Neutrophil (primary cell): ENCODE data around the gene TECPR1.

Experiments
- H3K27ac ChIP-seq: fragments of 200-600 bp; sonication (generic); 2 replicates; pipeline ENCODE4 v1.5.1; 2016; ENCODE audit warnings: mild to moderate bottlenecking, moderate library complexity
- H3K27me3 ChIP-seq: fragments of 200-600 bp; sonication (generic); 2 replicates; pipeline ENCODE4 v1.6.0; 2016; ENCODE audit warnings: mild to moderate bottlenecking
- H3K36me3 ChIP-seq: fragments of 200-600 bp; sonication (generic); 2 replicates; pipeline ENCODE4 v1.5.1; 2017
- H3K4me1 ChIP-seq, 2 experiments: fragments of 200-600 bp in 1 of 2; sonication (generic) in 1 of 2; 1 replicate in 1 of 2; 2 replicates in 1 of 2; pipeline versions ENCODE4 v1.5.1 to v1.6.1; 2013 to 2016; ENCODE audit warnings: low read depth in 1 of 2, low read length in 1 of 2, mild to moderate bottlenecking in 1 of 2, moderate library complexity in 1 of 2; ENCODE audit not compliant: control insufficient read depth in 1 of 2, insufficient read depth in 1 of 2
- H3K4me3 ChIP-seq, 2 experiments: fragments of 200-600 bp in 1 of 2; sonication (generic) in 1 of 2; 1 replicate in 1 of 2; 2 replicates in 1 of 2; pipeline ENCODE4 v1.5.1; 2013 to 2016; ENCODE audit warnings: low read depth in 1 of 2, low read length in 1 of 2, mild to moderate bottlenecking in 1 of 2, moderate library complexity in 1 of 2
- H3K9me3 ChIP-seq: fragments of 200-600 bp; sonication (generic); 2 replicates; pipeline ENCODE4 v1.5.1; 2016
- TF ChIP-seq, protein P1 (sequence below): fragments of 200-600 bp; sonication (generic); IDR thresholded peaks from 2 replicates; pipeline ENCODE4 v1.5.1; 2016; ENCODE audit warnings: antibody characterized with exemption

TECPR1 gene

DNA sequence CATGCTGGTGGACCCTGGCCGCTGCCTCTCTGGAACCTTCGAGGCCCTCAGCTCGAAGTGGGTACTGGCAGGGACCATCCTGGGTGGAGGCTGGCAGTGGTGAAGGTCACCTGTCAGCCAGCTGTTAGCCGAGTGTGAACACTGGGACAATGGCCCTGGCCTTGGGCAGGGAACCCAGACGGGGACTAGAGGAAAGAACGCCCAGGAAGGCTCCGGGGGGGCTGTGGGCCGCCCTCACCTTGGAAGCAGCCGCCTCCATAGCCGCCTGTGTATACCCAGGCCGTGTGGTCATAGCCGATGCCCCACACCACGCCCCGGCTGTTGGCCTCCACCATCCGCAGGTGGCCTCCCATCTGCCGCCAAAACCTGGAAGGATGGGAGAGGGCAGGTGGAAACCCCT is 23.2 kb downstream of the TECPR1 start:
- Histone ChIP-seq H3K9me3 (no peaks in the 10 kb centered on the region), H3K36me3 (peaks cover 93% of the 10 kb centered on the region), H3K27ac (no peak overlapping the region)

DNA sequence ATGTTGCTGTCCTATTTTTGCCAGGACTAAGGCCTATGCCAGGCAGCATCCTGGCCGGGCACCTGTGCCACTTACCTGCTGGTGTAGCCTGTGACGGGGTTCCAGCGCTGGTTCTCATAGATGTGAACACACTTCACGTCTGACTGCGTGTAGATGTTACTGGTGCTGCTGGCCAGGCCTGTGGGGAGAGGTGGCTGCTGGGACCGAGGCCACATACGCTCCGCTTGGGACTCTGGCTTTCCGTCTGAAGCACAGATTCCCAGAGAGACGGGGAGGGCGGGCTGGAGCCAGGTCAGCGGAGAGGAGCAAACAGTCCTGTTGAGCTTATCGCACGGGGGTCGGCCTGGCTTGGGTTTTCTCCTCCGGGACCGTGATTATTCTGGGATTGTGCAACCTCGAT is 24.1 kb downstream of the TECPR1 start:
- TF ChIP-seq, protein P1, sequence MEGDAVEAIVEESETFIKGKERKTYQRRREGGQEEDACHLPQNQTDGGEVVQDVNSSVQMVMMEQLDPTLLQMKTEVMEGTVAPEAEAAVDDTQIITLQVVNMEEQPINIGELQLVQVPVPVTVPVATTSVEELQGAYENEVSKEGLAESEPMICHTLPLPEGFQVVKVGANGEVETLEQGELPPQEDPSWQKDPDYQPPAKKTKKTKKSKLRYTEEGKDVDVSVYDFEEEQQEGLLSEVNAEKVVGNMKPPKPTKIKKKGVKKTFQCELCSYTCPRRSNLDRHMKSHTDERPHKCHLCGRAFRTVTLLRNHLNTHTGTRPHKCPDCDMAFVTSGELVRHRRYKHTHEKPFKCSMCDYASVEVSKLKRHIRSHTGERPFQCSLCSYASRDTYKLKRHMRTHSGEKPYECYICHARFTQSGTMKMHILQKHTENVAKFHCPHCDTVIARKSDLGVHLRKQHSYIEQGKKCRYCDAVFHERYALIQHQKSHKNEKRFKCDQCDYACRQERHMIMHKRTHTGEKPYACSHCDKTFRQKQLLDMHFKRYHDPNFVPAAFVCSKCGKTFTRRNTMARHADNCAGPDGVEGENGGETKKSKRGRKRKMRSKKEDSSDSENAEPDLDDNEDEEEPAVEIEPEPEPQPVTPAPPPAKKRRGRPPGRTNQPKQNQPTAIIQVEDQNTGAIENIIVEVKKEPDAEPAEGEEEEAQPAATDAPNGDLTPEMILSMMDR = no peak

More for the DNA sequence above, 23.2 kb downstream of the TECPR1 start:
- Histone ChIP-seq H3K4me3 (no peak overlapping the region), H3K4me1 (no peaks in the 10 kb centered on the region), H3K27me3 (no peaks in the 10 kb centered on the region)
- TF ChIP-seq, protein P1 = no peak

DNA sequence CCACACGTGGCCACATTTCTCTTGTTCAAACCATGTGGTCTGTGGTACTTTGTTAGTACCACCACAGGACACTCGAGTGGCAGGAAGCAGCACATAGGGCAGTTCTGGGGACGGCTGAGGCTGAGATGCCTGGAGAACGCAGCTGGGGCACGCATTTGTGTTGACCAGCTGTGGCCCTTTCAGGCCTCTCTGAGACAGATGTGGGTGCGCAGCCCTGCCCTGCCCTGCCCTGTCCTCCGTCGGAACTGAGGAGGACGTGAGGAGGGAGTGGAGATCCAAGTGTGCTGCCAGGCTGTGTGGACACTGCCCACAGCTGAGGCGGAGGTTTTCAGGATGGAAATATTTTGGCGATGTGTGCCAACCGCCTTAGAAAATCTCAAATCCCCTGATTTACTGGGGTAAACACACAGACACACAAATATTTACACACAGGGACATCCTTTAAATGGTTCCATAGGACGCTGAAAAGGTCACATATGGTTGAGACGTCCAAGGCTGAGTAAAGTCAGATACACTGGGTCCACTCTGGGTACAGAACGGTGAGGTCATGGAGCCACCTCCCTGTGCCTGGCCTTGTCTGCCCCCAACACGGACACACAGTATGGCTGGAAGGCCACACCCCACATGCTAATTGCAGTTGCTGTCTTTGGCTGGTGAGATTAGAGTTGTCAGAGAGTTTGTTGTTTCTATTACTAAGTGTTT is 26.0 kb downstream of the TECPR1 start:
- H3K4me1 ChIP-seq = no peaks in the 10 kb centered on the region
- TF ChIP-seq, protein P1 = no peak
- H3K36me3 ChIP-seq = peaks cover 93% of the 10 kb centered on the region
- H3K27me3 ChIP-seq = no peaks in the 10 kb centered on the region
- no peak overlapping the region for H3K27ac ChIP-seq
- no peaks in the 10 kb centered on the region for H3K9me3 ChIP-seq
- no peak overlapping the region for H3K4me3 ChIP-seq

More for the DNA sequence above, 24.1 kb downstream of the TECPR1 start:
- H3K4me3 ChIP-seq = no peak overlapping the region
- H3K36me3 ChIP-seq = peaks cover 91% of the 10 kb centered on the region
- H3K4me1 ChIP-seq = no peaks in the 10 kb centered on the region
- H3K9me3 ChIP-seq = no peaks in the 10 kb centered on the region
- no peaks in the 10 kb centered on the region for H3K27me3 ChIP-seq
- H3K27ac ChIP-seq = no peak overlapping the region

DNA sequence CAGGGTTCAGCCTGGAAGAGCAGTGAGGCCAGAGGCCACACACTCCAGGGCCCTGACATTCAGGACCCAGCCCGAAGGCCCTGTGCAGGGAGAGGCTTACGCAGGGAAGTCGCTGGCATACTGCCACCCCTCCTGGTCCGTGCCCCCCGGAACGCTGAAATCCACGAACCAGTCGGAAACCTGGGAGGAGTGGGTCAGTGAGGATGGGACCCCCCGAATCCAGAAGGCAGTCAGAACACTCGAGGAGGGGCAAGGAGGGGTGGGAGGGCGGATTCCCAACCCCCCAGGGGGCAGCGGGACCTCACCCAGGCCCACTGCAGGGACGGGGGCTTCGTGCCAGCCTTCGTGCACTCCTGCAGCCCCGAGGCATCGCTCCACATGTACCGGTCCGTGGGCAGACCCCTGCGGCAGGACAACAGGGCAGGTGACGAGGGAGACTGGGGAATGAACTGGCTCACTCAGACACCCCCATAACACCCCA is 27.3 kb downstream of the TECPR1 start:
- no peaks in the 10 kb centered on the region for H3K9me3 ChIP-seq
- TF ChIP-seq, protein P1 = no peak
- no peak overlapping the region for H3K4me3 ChIP-seq
- no peaks in the 10 kb centered on the region for H3K4me1 ChIP-seq
- H3K27ac ChIP-seq = no peak overlapping the region
- no peaks in the 10 kb centered on the region for H3K27me3 ChIP-seq
- peaks cover 94% of the 10 kb centered on the region for H3K36me3 ChIP-seq

DNA sequence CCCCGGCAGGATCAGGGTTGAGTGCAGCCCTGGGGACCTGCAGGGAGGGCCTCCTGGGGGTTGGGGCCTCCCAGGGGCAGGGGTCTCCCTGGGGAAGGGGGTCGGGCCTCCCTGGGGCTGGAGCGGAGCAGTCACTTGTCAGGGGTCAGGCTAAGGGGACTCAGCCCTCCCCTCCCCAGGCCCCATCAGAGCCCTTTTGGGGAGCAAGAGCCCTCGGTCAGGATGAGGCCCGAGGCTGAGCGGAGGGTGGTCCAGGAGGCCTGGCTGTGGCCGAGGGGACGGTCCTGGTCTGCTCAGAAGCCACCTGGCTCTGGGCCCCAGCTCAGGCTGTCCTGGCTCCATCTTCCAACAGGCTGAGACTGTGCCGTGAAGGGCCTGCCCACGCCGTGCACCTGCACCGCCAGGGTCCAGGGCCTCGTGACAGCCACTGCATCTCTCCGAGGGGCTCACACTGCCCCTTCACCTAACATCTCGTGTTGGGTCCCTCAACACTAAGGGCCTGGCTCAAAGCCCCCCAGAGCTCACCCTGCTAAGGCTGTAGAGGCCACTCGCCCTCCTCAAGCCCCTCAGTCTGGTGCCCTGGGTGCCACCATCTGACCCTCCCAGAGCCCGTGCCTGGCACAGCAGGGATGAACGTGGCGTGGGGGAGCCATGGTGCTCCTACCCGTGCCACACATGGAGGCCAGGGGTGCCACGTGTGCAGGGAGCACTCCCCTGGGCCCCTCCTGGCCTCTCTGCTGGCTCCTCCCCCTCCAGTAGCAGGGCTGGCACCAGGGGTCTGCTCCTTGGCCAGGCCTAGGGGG is 27.9 kb downstream of the TECPR1 start:
- Histone ChIP-seq H3K4me1 (no peaks in the 10 kb centered on the region), H3K27ac (no peak overlapping the region), H3K27me3 (no peaks in the 10 kb centered on the region), H3K4me3 (no peak overlapping the region), H3K36me3 (peaks cover 91% of the 10 kb centered on the region), H3K9me3 (no peaks in the 10 kb centered on the region)
- TF ChIP-seq, protein P1 = no peak
